ENCODE data around the gene MAU2. TPM values are rescaled to one million over a fixed set of nuclear protein-coding genes. Genes with fewer than 3 reads are reported as not detected.

MAU2 gene
- total and polyA plus RNA-seq, 2 of the 13 experiments (the other 11 are each of a cell fraction or from before 2014, with no cell fraction given), result 16.8 to 33.8 TPM

- TF ChIP-seq ZNF362 (CRISPR knock-in tag; IDR thresholded peaks at IDR 0.05; ENCODE audit: borderline replicate concordance) (no peak), YY1 (IDR thresholded peaks at IDR 0.05; ENCODE audit: insufficient read depth, insufficient replicate concordance, low read depth, low read length) (no peak), EP300 (IDR thresholded peaks at IDR 0.05; ENCODE audit: low read depth in 2 of 2, low read length in 2 of 2) (no peak), EP300 (CRISPR knock-in tag; IDR thresholded peaks at IDR 0.05; ENCODE audit: borderline replicate concordance) (no peak), GABPA (IDR thresholded peaks at IDR 0.05; ENCODE audit: low read depth, low read length) (peak; percentile 30), GABPA (CRISPR knock-in tag; IDR thresholded peaks at IDR 0.05; ENCODE audit: low read depth) (no peak), HNRNPLL (IDR thresholded peaks at IDR 0.05; ENCODE audit: low read depth, low read length, poor library complexity, severe bottlenecking) (peak; percentile 55), ISL2 (CRISPR knock-in tag; IDR thresholded peaks at IDR 0.05) (no peak), ZNF564 (CRISPR knock-in tag; IDR thresholded peaks at IDR 0.05) (no peak), MAFK (conservative IDR thresholded peaks at IDR 0.05 in 1 of 2, IDR thresholded peaks at IDR 0.05 in 1 of 2; ENCODE audit: low read length in 2 of 2) (no peak), NFE2 (CRISPR knock-in tag; IDR thresholded peaks at IDR 0.05) (no peak), ZNF460 (CRISPR knock-in tag; IDR thresholded peaks at IDR 0.05; ENCODE audit: borderline replicate concordance) (no peak), FIP1L1 (IDR thresholded peaks at IDR 0.05; ENCODE audit: borderline replicate concordance, insufficient read depth, low read depth, low read length) (no peak), NRL (CRISPR knock-in tag; IDR thresholded peaks at IDR 0.05; ENCODE audit: borderline replicate concordance) (no peak), ZMAT3 (CRISPR knock-in tag; conservative IDR thresholded peaks at IDR 0.05) (0 out of 2 replicates have a peak, but pooled peaks have one; percentile 5), RFXAP (CRISPR knock-in tag; IDR thresholded peaks at IDR 0.05; ENCODE audit: borderline replicate concordance) (no peak), ZNF562 (CRISPR knock-in tag; IDR thresholded peaks at IDR 0.05; ENCODE audit: borderline replicate concordance) (no peak), ZNF281 (CRISPR knock-in tag; IDR thresholded peaks at IDR 0.05; ENCODE audit: borderline replicate concordance) (no peak), PAF1 (CRISPR knock-in tag; IDR thresholded peaks at IDR 0.05) (no peak)
- TF ChIP-seq, protein P1, sequence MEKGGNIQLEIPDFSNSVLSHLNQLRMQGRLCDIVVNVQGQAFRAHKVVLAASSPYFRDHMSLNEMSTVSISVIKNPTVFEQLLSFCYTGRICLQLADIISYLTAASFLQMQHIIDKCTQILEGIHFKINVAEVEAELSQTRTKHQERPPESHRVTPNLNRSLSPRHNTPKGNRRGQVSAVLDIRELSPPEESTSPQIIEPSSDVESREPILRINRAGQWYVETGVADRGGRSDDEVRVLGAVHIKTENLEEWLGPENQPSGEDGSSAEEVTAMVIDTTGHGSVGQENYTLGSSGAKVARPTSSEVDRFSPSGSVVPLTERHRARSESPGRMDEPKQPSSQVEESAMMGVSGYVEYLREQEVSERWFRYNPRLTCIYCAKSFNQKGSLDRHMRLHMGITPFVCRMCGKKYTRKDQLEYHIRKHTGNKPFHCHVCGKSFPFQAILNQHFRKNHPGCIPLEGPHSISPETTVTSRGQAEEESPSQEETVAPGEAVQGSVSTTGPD (CRISPR knock-in tag; IDR thresholded peaks at IDR 0.05), result no peak
- TF ChIP-seq, protein P2, sequence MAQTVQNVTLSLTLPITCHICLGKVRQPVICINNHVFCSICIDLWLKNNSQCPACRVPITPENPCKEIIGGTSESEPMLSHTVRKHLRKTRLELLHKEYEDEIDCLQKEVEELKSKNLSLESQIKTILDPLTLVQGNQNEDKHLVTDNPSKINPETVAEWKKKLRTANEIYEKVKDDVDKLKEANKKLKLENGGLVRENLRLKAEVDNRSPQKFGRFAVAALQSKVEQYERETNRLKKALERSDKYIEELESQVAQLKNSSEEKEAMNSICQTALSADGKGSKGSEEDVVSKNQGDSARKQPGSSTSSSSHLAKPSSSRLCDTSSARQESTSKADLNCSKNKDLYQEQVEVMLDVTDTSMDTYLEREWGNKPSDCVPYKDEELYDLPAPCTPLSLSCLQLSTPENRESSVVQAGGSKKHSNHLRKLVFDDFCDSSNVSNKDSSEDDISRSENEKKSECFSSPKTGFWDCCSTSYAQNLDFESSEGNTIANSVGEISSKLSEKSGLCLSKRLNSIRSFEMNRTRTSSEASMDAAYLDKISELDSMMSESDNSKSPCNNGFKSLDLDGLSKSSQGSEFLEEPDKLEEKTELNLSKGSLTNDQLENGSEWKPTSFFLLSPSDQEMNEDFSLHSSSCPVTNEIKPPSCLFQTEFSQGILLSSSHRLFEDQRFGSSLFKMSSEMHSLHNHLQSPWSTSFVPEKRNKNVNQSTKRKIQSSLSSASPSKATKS (CRISPR knock-in tag; IDR thresholded peaks at IDR 0.05), result no peak
Observed at GRCh38 chr19:19385896-19386869, 65.6 kb downstream of the MAU2 start (continued).

All from HepG2 (cell line).